Parathyroid adenoma (tissue), 2 donors: ENCODE measurements around the gene ZSWIM1.

ENCODE experiments used
- H2AFZ ChIP-seq: fragments of 300-600 bp; sonication (generic); one replicate; pipeline ENCODE4 v1.7.0; 2017; ENCODE audit warnings: antibody characterized with exemption, mild to moderate bottlenecking
- H3K27ac ChIP-seq: fragments of 300-600 bp; sonication (generic); one replicate; pipeline ENCODE4 v1.7.0; 2017
- H3K27me3 ChIP-seq: fragments of 300-600 bp; sonication (generic); one replicate; pipeline ENCODE4 v1.7.0; 2017; ENCODE audit warnings: low read length; ENCODE audit not compliant: control insufficient read depth, insufficient read depth
- H3K36me3 ChIP-seq: fragments of 300-600 bp; sonication (generic); one replicate; pipeline ENCODE4 v1.7.0; 2017; ENCODE audit warnings: low read length; ENCODE audit not compliant: control insufficient read depth, insufficient read depth
- H3K4me1 ChIP-seq: fragments of 300-600 bp; sonication (generic); one replicate; pipeline ENCODE4 v1.7.0; 2017; ENCODE audit warnings: control low read depth
- H3K4me2 ChIP-seq: fragments of 300-600 bp; sonication (generic); one replicate; pipeline ENCODE4 v1.7.0; 2017; ENCODE audit warnings: low read length
- H3K4me3 ChIP-seq: fragments of 300-600 bp; sonication (generic); one replicate; pipeline ENCODE4 v1.7.0; 2017; ENCODE audit warnings: low read depth, low read length
- H3K79me2 ChIP-seq: fragments of 300-600 bp; sonication (generic); one replicate; pipeline ENCODE4 v1.7.0; 2017; ENCODE audit warnings: control low read depth
- H3K9ac ChIP-seq: fragments of 300-600 bp; sonication (generic); one replicate; pipeline ENCODE4 v1.7.0; 2017; ENCODE audit warnings: mild to moderate bottlenecking
- H3K9me3 ChIP-seq: fragments of 300-600 bp; sonication (generic); one replicate; pipeline ENCODE4 v1.7.0; 2017; ENCODE audit warnings: low read length; ENCODE audit not compliant: control insufficient read depth
- TF ChIP-seq, protein P1 (sequence below): fragments of 300-600 bp; sonication (generic); IDR thresholded peaks from one replicate; pipeline ENCODE4 v1.7.0; 2017; ENCODE audit warnings: antibody characterized with exemption, mild to moderate bottlenecking
- donor health status: primary hyperparathyroidism.

The ZSWIM1 gene

DNA sequence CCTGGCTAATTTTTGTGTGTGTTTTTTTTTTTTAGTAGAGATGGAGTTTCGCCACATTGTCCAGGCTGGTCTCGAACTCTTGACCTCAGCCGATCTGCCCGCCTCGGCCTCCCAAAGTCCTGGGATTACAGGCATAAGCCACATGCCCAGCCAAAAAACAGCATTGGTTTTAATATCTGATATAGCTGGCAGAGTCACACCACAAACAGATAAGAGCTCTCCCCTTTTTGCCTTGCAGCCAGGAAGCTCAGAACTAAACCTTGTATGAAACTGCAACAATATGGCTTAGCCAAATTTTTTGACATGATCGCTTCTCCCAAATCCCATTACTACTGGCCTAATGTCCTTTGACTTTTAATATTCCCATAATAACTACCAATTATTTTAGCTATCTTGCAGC is 28.7 kb upstream of the ZSWIM1 start:
- H2AFZ ChIP-seq: no peak overlapping the region
- no peaks in the 10 kb centered on the region for H3K9me3 ChIP-seq
- H3K4me3 ChIP-seq: no peak overlapping the region
- no peak overlapping the region for H3K27ac ChIP-seq
- TF ChIP-seq, protein P1, sequence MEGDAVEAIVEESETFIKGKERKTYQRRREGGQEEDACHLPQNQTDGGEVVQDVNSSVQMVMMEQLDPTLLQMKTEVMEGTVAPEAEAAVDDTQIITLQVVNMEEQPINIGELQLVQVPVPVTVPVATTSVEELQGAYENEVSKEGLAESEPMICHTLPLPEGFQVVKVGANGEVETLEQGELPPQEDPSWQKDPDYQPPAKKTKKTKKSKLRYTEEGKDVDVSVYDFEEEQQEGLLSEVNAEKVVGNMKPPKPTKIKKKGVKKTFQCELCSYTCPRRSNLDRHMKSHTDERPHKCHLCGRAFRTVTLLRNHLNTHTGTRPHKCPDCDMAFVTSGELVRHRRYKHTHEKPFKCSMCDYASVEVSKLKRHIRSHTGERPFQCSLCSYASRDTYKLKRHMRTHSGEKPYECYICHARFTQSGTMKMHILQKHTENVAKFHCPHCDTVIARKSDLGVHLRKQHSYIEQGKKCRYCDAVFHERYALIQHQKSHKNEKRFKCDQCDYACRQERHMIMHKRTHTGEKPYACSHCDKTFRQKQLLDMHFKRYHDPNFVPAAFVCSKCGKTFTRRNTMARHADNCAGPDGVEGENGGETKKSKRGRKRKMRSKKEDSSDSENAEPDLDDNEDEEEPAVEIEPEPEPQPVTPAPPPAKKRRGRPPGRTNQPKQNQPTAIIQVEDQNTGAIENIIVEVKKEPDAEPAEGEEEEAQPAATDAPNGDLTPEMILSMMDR: no peak
- H3K27me3 ChIP-seq: no peaks in the 10 kb centered on the region
- peaks cover 35% of the 10 kb centered on the region for H3K79me2 ChIP-seq
- H3K9ac ChIP-seq: no peak overlapping the region
- H3K4me2 ChIP-seq: no peak overlapping the region
- peaks cover 7% of the 10 kb centered on the region for H3K4me1 ChIP-seq
- H3K36me3 ChIP-seq: no peaks in the 10 kb centered on the region

DNA sequence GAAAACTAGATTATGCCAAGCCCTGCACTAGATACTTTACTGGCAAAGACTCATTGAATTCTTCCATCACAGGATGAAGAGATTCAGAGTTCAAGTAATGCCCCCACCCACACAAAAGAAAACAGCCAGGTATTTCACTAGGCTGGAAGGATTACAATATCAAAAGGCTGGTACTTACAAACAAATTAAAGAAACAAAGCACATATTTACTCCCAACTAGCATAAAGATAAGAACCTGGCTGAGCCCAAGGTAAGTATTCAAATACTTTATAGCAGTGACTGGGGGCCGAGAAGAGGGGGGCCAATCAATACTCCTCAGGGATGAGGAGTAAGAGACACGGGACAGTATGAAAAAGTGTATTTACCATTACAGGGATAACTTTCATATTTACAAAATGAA is 27.5 kb upstream of the ZSWIM1 start:
- TF ChIP-seq, protein P1: no peak

DNA sequence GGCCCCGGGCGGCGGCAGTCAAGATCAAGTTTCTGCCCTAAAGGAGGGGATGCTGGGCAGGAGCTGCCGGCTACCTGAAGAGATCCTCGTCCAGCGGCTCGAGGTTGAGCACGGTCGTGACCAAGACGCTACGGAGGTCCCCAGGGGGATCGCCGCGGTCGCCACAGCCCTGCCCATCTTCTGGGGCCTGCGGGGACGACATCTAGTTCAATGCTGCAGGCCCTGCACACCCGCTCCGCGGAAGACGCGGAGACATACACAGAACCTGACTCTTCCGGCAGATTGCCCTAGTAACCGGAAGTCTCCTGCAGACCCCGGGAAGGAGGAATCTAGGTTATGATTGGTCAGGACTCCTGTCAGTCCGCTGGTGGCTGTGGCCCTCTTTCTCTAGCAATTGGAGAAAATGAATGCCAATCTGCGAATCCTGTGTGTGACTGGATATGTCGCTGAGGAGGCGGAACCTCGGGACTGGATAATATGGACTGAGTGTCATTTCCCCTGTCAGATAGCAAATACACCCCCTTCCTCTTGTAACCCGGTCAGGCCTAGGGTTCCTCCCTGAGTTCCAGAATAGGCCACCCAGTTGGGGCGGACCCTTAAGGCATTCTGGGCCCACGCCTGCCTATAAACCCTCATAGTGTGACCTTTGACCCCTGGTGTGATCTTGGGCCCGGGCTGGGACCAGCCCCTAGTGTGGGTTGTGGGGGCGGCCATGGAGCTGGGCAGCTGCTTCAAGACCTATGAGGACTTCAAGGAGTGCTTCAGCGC is 23.7 kb upstream of the ZSWIM1 start, which contains the start of the genes ACOT8 and ZSWIM3:
ACOT8 (minus strand) TSS at position 279 of the 768 bp plus-strand sequence; CDS start at position 202, 77 bp downstream.
ZSWIM3 (plus strand) TSS at position 501 of the 768 bp plus-strand sequence; CDS start at position 713, 212 bp downstream.
- H3K36me3 ChIP-seq: no peaks in the 10 kb centered on the region
- peaks cover 10% of the 10 kb centered on the region for H3K4me1 ChIP-seq
- H3K9ac ChIP-seq: peak within 1 kb of the TSS; percentile 82
- peak within 1 kb of the TSS; percentile 99 for H2AFZ ChIP-seq
- H3K27ac ChIP-seq: peak within 1 kb of the TSS; percentile 87
- peak within 1 kb of the TSS; percentile 84 for H3K4me3 ChIP-seq
- peaks cover 28% of the 10 kb centered on the region for H3K79me2 ChIP-seq
- TF ChIP-seq, protein P1: no peak
- H3K9me3 ChIP-seq: no peaks in the 10 kb centered on the region
- H3K4me2 ChIP-seq: peak within 1 kb of the TSS; percentile 98
- no peaks in the 10 kb centered on the region for H3K27me3 ChIP-seq

More for the DNA sequence above, 27.5 kb upstream of the ZSWIM1 start:
- H3K4me3 ChIP-seq: no peak overlapping the region
- no peak overlapping the region for H3K4me2 ChIP-seq
- peaks cover 37% of the 10 kb centered on the region for H3K79me2 ChIP-seq
- H3K9ac ChIP-seq: no peak overlapping the region
- no peaks in the 10 kb centered on the region for H3K36me3 ChIP-seq
- H3K4me1 ChIP-seq: peaks cover 10% of the 10 kb centered on the region
- no peaks in the 10 kb centered on the region for H3K9me3 ChIP-seq
- no peak overlapping the region for H3K27ac ChIP-seq
- no peak overlapping the region for H2AFZ ChIP-seq
- H3K27me3 ChIP-seq: no peaks in the 10 kb centered on the region

DNA sequence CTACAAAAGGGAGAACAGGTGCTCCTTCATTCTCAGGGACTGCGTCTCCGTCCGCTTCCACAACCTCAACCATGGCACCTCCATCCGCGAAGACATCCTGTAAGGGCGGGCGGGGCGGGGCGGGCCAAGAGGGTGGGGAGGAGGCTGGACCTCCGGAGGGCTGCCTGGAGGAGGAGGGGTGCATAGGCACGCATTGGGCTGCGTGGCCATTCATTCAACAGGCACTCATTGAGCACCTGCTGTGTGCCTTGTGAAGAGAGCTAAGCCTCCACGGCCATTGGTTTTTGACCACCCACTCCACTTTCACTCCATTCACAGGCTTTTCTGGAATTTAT is 23.2 kb upstream of the ZSWIM1 start:
- Histone ChIP-seq H3K4me1 (peaks cover 10% of the 10 kb centered on the region), H3K9ac (no peak overlapping the region), H3K79me2 (peaks cover 31% of the 10 kb centered on the region), H3K27ac (peak overlapping the region; percentile 87), H3K9me3 (no peaks in the 10 kb centered on the region), H2AFZ (peak overlapping the region; percentile 99), H3K4me3 (peak overlapping the region; percentile 84), H3K36me3 (no peaks in the 10 kb centered on the region), H3K27me3 (no peaks in the 10 kb centered on the region), H3K4me2 (peak overlapping the region; percentile 98)
- TF ChIP-seq, protein P1: no peak
